SHP77 treated with DMSO at 0.1 percent for 48 hours (cell line): ENCODE data around the gene P2RX6.

Experiments
- DNase-seq: peaks from one replicate; lab custom pipeline; 2025; lab: John Stamatoyannopoulos, UW

P2RX6 gene

DNA sequence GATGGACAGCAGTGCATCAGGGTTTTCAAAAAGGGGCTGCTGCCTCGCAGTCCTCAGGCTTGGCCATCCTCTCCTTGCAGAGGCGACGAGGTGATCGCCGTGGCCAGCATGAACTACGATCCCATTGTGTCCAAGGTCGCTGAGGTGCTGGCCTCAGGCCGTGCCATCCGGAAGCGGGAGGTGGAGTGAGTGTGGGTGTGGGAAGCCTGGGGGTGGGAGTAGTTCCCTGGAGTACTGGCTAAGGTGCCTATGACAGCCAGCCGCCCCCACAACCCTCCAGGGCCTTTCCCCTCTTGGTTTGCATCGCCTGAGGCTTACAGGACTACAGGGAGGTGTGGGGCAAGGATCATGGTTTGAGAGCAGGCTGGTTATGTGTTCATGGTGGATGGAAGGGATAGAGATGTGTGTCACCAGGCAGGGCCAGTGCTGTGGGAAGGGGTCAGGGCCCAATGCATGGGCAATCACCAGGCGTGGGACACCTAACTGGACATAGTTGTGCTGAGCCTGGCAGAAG is 35.0 kb upstream of the P2RX6 start:
- DNase-seq = no peak

- DNase-seq = no peak
Measured at GRCh38 chr22:20980523-20980922, 34.4 kb upstream of the P2RX6 start.

DNA sequence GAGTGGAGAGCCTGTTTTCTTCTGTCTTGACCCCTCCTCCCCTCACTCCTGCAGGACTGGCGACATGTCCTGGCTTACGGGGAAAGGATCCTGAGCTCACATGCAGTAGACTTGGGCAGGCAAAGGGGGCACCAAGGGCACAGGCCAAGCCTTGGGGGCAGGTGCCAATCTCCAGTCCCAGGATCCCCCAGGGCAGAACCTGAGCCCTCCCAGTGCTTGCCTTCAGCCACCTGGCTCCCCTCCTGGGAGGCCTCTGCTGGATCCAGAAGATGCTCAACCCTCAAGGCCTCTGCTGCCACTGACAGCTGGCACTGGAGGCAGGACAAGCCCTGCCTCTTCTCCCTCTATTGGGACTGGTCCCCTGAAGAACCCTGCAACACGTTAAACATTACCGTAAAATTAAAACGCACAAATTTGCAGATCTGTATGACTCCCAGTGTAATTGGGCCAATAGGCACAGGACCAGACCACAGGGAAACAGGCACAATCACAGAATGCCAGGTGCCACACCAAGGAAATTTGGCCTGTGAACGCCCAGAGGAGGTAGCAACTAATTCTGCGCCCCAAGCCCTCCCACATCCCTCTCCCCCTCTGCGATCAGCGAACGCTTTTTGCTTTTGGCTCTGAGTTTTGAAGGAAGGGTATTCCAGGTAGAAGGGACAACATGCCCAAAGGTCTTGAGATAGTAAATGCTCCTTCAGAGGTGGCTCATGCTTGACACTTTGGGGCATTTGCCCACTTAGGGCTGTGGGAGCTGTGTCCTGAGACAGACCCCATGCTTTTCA is 33.8 kb upstream of the P2RX6 start:
- no peak for DNase-seq

- DNase-seq = peak; percentile 51
Measured at GRCh38 chr22:20981787-20982562, 33.0 kb upstream of the P2RX6 start, which contains the start of gene LZTR1. Gene LZTR1 (plus strand): TSS chr22:20982297. CDS start chr22:20982372, 75 bp downstream.

DNA sequence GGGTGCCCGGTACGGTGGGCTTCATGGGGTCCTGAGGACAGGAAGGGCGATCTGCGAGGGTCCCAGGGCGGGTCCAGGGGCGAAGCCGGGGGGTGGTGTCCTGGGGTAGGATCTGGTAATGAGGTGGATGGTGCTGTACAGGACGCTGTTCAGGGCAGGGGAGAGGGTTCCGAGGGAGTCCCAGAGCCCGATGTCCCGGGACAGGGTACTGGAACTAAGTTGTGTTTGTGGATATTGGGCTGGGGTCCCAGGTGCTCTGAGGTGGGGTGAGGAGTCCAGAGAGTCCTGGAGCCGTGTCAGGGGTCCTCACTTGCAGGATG is 32.4 kb upstream of the P2RX6 start:
- DNase-seq = no peak

DNA sequence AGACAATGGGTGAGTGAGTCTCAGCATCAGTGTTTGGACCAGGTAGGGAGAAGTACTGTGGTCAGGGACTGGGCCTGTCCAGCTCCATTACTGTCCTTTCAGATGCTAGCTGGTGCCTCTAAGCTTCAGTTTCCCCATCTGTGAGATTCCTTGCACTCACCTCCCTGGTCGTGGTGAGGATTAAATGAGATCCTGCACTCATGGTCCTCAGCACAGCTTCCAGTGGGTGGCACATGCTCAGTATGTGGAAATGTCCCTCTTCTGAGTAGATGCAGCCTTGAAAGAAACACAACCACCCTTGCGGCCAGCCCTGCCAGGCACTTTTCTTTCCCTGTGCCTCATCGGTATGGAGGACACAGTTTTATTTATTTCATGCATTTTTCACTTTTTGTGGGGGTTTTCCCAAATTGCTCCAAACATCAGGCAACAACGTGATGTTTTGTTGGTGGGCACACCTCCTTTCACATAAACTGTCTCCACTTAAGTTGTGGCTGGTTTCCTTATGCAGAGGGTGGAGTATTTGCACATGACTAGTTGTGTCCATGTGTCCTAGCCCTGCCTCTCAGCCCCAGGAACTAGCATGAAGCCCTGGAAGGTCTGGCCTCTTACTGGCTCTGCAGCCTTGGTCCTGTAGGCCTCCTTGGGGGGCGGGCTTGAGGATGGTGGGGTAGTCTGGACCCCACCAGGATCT is 31.7 kb upstream of the P2RX6 start:
- DNase-seq = no peak

GRCh38 chr22:20985720-20986119 is 29.2 kb upstream of the P2RX6 start:
- DNase-seq = no peak

DNA sequence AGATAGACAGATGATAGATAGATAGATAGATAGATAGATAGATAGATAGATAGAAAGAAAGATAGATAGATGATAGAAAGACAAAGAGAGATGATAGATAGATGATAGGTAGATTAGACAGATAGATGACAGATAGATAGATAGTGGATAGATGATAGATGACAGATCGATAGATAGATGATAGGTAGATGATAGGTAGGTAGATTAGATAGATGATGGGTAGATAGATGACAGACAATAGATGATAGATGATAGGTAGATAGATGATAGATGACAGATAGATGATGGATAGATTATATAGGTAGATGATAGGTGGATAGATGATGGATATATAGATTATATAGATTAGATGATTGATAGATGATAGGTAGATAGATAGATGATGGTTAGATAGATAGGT is 28.6 kb upstream of the P2RX6 start:
- no peak for DNase-seq

- no peak for DNase-seq
Measured at GRCh38 chr22:20987375-20987774, 27.6 kb upstream of the P2RX6 start.

DNA sequence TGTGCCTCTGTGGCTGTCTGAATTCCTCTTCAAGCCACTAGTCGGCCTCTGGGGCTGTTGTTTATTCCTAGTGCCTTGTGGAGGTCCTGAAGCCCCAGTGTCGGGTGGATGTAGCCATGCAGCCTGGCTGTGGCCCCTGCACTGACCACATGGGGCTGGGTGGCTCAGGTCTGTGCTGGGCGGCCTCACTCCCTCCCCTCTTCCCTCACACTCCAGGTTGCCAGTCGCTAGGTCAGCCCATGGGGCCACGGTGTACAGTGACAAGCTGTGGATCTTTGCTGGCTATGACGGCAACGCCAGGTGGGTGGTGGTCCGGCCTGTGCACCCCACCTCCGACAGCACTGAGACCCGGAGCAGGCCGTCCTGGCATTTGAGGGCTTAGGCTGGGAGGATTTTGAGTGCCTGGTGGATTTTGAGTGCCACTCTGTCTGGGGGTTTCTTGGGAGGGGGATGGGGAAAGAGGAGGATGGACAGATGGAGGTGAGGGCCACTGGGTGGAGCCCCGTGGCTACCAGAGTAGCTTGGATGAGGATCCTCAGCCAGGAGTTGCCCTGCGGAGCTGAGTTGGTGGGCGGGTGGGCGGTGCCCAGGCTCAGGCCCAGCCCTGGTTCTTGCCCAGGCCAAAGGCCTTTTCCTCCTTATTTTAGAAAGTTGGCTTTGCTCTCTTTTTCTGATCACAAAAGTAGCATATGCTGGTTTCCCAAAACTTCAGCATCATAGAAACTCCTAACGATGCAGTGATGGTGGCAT is 26.2 kb upstream of the P2RX6 start:
- DNase-seq = no peak

- no peak for DNase-seq
Measured at GRCh38 chr22:20989323-20990138, 25.4 kb upstream of the P2RX6 start.

DNA sequence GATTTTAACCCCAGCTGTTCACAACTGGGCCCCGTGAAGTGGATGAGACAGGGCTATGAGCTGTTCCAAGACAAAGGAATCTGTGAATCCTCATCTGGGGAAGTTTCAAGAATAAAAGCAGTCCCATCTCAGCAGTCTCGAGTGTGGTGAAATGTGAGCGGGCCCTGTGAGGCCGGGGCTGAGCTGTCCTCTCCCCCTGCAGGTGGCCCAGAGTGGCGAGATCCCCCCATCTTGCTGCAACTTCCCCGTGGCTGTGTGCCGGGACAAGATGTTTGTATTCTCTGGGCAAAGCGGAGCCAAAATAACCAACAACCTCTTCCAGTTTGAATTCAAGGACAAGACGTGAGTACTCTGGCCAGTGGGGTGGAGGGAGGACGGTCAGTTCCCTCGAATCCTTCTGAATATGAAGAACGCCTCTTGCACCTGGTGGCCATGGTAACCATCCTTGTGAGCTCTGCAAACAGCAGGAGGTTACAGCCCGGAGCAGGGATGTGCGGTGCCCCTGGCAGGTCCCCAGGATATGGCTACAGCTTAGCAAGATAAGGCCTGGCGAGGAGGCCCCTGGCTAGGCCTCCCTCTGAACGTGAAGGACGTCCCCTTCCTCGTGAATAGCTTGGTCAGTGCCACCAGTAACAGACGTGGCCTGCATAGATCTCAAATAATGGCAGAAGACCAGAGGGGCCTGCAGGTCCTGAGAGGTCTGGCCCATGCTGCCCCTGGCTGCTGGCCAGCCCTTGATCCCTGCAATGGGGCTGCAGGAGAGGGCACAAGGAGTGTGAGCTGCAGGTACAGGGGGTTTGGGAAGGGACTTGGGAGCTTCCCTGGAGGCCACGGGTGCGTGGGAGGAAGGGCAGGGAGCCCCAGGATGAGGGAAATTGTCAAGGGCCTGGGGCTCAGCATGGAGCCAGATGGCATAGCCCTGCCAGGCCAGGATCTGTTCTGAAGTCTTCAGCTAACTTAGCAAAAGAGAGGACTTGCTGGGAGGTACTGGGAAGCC is 24.5 kb upstream of the P2RX6 start:
- DNase-seq = no peak

- DNase-seq = no peak
Measured at GRCh38 chr22:20991252-20992055, 23.5 kb upstream of the P2RX6 start.

DNA sequence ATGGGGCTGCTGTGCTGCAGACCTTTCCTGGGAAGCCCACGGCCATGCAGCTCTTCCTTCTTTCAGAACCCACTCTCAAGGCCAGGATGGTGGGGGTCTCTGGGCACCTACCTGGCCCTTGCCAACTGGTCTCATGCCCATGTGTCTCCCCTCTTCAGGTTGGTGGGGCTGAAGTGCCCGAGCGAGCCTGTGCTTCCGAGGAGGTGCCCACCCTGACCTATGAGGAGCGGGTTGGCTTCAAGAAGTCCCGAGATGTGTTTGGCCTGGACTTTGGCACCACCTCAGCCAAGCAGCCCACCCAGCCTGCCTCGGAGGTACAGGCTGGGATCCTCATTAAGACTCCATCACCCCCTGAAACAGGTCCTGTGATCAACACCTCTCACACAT is 22.9 kb upstream of the P2RX6 start:
- DNase-seq = no peak

GRCh38 chr22:20992456-20993303 is 22.3 kb upstream of the P2RX6 start:
- DNase-seq = no peak

DNA sequence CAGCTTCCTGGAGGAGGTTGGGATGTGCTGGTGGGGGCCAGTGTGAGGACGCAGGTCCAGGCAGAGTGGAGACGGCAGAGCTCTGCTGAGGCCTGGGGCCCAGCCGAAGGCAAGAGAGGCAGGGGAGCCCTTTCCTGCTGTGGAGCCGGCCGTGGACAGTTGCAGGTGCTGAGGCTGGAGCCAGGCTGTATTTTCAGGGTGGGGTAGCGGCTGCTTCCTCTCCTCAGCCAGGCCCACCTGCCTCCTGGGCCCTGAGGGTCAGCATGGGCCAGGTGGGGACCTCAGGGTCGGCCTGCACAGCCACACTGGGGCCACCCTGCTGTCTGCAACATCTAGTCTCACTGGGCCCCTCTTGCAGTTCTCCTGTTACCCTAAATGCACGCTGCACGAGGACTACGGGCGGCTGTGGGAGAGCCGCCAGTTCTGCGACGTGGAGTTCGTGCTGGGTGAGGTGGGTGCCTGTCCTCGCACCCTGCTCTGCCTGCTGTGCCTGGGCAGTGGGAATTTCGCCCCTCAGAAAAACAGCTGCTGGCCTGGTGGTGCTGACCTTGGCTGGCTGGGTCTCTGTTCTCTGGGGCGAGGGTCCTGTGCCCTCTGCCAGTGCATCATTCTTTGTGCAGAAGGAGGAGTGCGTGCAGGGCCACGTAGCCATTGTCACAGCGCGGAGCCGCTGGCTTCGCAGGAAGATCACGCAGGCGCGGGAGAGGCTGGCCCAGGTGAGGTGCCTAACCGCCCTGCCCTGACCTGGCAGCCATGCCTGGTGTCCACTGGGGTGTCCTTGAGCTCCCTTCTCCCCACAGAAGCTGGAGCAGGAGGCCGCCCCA is 21.4 kb upstream of the P2RX6 start:
- no peak for DNase-seq
